GM19238 (cell line): ENCODE results near the gene AJUBA.
A peak's percentile ranks its signal among the peaks of the same experiment; 100 is the strongest.
"Not testable (repeated sequence)": the region's sequence is repeated elsewhere in the genome, so short reads cannot be mapped to it uniquely, and the experiment has no call there.

Source experiments
- DNase-seq: peaks from one replicate; pipeline ENCODE4 v3.0.0; 2011; ENCODE audit warnings: low spot score; ENCODE audit not compliant: insufficient read length

Gene AJUBA

GRCh38 chr14:22952418-22952817, 29.9 kb downstream of the AJUBA start:
- no peak for DNase-seq

GRCh38 chr14:22951795-22952194, 30.6 kb downstream of the AJUBA start:
- not testable (repeated sequence) for DNase-seq

- no peak for DNase-seq
Measured at GRCh38 chr14:22945642-22946041, 36.7 kb downstream of the AJUBA start.

- no peak for DNase-seq
Measured at GRCh38 chr14:22939684-22940083, 42.7 kb downstream of the AJUBA start.

GRCh38 chr14:22935156-22935555, 47.2 kb downstream of the AJUBA start:
- DNase-seq = no peak

GRCh38 chr14:22932146-22932545, 50.2 kb downstream of the AJUBA start:
- DNase-seq = no peak

GRCh38 chr14:22929961-22930364, 52.4 kb downstream of the AJUBA start:
- no peak for DNase-seq

- peak; percentile 89 for DNase-seq
Measured at GRCh38 chr14:22929104-22929960, 53.0 kb downstream of the AJUBA start, which contains the start of gene PRMT5. TSS of gene PRMT5 (minus strand) at chr14:22929376. CDS start at chr14:22929361, 15 bp downstream.

- DNase-seq = no peak
Measured at GRCh38 chr14:22928237-22929103, 53.9 kb downstream of the AJUBA start.

- DNase-seq = no peak
Measured at GRCh38 chr14:22926316-22926715, 56.0 kb downstream of the AJUBA start.

GRCh38 chr14:22925513-22925912, 56.8 kb downstream of the AJUBA start:
- no peak for DNase-seq

GRCh38 chr14:22923746-22924145, 58.6 kb downstream of the AJUBA start:
- DNase-seq = no peak

GRCh38 chr14:22922294-22922693, 60.1 kb downstream of the AJUBA start:
- no peak for DNase-seq
